ENCODE measurements around the gene MGAT4A.

DNA sequence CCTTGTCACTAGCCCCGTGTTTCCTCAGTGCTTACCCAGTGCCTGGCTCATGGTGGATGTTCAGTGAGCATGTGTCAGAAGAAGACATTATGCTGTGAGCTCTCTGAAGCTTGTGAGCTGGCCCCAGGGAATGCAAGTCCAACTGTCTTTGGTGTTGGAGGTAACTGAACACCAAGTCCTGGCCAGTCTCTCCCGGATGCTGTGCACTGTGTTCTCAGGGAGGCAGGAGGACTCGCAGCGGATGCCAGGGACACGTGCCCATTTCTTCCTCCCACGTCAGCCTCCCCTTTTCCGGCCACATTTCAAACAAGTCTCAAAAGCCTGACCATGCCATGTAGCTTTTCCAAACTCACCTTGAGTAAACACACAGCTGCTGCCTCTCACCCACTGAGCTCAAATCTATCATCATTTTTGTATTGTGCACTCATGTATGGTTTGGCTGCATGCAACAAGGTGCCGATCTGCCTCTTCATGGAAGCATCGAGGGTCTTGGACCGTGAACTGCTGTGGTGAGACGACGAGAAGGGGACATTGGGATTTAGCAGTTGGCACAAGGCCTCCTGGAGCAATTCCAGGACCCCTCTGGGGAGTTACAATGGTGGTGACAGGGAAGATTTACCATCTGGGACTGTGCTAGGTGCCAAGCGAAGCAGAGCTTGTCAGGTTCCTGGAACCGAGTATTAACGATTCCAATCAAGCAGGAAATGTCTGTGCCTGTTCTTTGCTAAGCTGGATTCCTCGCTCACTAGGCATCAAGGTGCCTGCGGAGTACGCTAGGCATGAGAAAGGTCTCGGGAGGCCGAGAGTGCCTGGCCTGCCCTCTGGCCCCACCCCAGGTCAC, 44.4 kb upstream of the MGAT4A start:
- TF ChIP-seq, protein P1, sequence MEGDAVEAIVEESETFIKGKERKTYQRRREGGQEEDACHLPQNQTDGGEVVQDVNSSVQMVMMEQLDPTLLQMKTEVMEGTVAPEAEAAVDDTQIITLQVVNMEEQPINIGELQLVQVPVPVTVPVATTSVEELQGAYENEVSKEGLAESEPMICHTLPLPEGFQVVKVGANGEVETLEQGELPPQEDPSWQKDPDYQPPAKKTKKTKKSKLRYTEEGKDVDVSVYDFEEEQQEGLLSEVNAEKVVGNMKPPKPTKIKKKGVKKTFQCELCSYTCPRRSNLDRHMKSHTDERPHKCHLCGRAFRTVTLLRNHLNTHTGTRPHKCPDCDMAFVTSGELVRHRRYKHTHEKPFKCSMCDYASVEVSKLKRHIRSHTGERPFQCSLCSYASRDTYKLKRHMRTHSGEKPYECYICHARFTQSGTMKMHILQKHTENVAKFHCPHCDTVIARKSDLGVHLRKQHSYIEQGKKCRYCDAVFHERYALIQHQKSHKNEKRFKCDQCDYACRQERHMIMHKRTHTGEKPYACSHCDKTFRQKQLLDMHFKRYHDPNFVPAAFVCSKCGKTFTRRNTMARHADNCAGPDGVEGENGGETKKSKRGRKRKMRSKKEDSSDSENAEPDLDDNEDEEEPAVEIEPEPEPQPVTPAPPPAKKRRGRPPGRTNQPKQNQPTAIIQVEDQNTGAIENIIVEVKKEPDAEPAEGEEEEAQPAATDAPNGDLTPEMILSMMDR (IDR thresholded peaks at IDR 0.05; ENCODE audit: low read depth, low read length), result no peak
- TF ChIP-seq POLR2A (IDR thresholded peaks at IDR 0.05; ENCODE audit: extremely low read depth, insufficient read length), result no peak
- TF ChIP-seq, protein P2, sequence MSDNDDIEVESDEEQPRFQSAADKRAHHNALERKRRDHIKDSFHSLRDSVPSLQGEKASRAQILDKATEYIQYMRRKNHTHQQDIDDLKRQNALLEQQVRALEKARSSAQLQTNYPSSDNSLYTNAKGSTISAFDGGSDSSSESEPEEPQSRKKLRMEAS (IDR thresholded peaks at IDR 0.05; ENCODE audit: low read depth, low read length), result no peak
